GM21717 (cell line): ENCODE results near the gene NEIL3.

ENCODE experiments used
- ATAC-seq: cut with Tn5 transposase; IDR thresholded peaks from one replicate; pipeline ENCODE4 v1.9.1; 2021; ENCODE audit warnings: mild to moderate bottlenecking, moderate library complexity; ENCODE audit not compliant: unreplicated experiment

The NEIL3 gene

GRCh38 chr4:177408023-177408422, 98.3 kb downstream of the NEIL3 start:
- ATAC-seq: no peak

GRCh38 chr4:177410566-177410965, 100.9 kb downstream of the NEIL3 start:
- ATAC-seq: no peak

- ATAC-seq: no peak
Measured at GRCh38 chr4:177411996-177412395, 102.3 kb downstream of the NEIL3 start.
